GM19193 (cell line): ENCODE results near the gene FARS2.

ENCODE experiments used
- POLR2A ChIP-seq: IDR thresholded peaks from 4 replicates; pipeline ENCODE4 v1.6.1; 2011; ENCODE audit not compliant: insufficient read depth, insufficient read length; ENCODE audit errors: extremely low read depth

FARS2 gene

DNA sequence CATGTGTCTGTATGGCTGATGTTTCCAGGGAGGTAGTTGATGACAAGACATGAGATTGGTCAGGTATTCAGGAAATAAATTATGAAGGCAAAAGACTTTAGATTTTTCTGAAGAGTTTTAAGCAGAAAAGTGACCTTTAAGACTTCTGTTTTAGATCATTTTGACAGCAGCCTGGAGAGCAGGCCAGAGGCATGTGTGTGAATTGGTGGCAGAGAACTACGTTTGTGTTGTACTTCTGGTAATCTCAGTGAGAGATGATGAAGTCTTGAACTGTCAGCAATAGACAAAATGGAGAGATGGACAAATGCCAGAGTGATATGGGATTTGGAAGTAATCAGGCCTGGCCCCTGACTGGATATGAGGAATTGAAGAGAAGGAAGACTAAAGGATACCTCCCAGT lies 30.8 kb downstream of the FARS2 start:
- TF ChIP-seq POLR2A = no peak

GRCh38 chr6:5293692-5294091 lies 32.4 kb downstream of the FARS2 start:
- TF ChIP-seq POLR2A = no peak

GRCh38 chr6:5294392-5295211 lies 33.3 kb downstream of the FARS2 start:
- no peak for TF ChIP-seq POLR2A

- no peak for TF ChIP-seq POLR2A
Measured at GRCh38 chr6:5295623-5296022, 34.3 kb downstream of the FARS2 start.

DNA sequence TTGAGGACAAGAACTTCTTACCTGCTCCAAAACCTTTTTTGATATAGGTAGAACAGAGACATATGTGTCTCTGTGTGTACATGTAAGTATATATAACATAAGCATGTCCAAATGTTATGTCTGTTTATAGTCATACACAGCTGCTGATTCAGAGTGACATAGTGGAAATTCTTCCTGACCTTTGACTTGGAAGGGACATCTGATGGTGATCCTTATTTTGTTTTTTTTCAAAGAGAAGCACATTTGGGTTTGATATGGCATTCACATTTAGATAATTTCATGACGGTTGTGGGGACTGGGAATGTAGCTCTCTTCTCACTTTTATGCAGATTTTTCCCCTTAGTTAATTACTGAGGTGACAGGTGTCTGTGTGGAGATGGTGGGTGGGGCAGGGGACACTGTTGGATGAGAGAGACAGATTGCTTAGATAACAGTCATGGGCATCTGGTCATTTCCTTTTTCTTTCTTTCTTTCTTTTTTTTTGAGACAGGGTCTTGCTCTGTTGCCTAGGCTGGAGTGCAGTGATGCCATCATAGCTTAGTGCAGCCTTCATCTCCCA lies 39.0 kb downstream of the FARS2 start:
- TF ChIP-seq POLR2A = no peak

DNA sequence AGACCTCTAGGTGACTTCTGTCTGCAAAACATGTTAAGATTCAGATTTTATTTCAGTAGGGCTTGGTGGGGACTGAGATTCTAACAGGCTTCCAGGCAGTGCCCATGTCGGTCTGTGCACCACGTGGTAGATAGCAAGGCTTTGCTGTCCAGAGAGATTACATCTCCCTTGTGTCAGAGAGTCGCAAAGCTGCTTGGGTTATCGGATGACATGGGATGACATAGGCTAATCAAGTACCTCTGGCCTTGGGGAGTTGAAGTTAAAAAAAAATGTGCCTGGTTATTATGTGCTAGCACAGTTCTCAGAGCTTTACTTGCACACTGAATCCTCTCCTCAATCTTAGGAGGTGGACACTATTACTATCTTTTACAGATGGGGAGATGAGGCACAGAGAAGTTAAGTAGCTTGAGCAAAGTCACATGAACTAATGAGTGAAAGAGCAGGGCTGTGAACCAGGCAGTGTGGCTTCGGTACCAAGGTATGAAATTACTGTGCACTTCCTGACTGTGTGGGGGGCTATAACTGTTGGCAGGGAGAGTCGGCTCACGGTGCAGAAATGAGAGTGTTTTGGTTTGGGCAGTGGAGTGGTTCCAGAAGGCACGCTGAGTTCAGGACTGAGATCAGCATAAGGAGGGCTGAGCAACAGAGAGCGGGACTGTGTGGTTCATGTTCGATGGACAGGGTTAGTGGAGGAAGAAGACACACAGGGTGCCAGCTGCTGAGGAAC lies 41.1 kb downstream of the FARS2 start:
- TF ChIP-seq POLR2A = peak; percentile 22

GRCh38 chr6:5302995-5303622 lies 41.8 kb downstream of the FARS2 start:
- no peak for TF ChIP-seq POLR2A

DNA sequence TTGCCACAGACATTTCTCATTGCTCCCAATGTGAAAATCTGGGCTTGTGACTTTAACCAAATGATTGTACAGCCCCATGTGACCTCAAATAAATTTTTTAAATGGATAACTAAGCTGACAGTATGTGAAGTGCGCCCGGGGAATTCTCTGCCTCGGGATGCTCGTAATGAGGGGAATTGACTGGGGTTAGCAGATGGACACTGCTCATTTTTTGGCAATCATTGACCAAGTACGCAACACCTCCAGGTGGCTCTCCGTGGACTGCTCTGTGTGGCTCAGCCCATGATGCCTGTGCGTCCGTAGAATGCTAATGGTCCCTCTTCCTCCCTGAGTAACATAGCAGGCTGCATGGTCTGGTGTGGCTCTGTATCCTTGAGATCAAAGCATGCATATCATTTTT lies 42.4 kb downstream of the FARS2 start:
- TF ChIP-seq POLR2A = no peak

GRCh38 chr6:5305968-5306626 lies 44.8 kb downstream of the FARS2 start:
- no peak for TF ChIP-seq POLR2A

- no peak for TF ChIP-seq POLR2A
Measured at GRCh38 chr6:5307058-5307457, 45.7 kb downstream of the FARS2 start.

GRCh38 chr6:5308066-5308465 lies 46.8 kb downstream of the FARS2 start:
- no peak for TF ChIP-seq POLR2A

GRCh38 chr6:5314191-5314865 lies 53.0 kb downstream of the FARS2 start:
- TF ChIP-seq POLR2A = no peak

GRCh38 chr6:5315881-5316280 lies 54.6 kb downstream of the FARS2 start:
- no peak for TF ChIP-seq POLR2A

- no peak for TF ChIP-seq POLR2A
Measured at GRCh38 chr6:5316951-5317350, 55.6 kb downstream of the FARS2 start.

DNA sequence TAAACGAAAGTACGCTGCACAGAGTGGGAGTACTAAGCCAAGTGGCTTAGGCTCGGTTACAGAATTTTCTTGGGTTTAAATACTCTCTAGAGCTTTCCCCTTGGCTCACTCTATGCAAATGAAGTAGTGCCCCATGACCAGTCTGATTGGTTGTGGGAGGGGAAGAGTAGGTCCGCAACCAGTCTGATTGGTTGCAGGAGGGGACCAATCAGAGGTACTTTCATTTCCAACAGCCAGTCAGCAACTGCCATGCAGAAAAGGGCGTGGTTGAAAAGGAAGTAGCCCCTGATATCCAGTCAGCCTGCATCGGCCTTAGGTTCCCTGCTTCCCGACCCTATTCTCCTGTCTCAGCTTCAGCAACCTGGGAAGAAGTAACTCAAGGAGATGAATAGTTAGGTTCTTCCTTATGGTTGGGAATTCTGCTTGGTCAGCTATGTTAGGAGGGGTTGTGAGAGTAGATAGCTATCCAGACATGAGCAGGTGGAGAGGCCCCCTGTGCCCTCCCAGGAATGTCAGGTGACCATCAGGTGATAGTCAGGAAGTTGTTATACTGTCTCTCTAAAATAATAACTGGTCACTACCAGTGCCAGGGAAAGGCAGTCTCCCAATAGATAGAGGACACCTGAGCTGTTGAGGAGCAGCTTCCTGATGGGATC lies 57.4 kb downstream of the FARS2 start:
- no peak for TF ChIP-seq POLR2A

DNA sequence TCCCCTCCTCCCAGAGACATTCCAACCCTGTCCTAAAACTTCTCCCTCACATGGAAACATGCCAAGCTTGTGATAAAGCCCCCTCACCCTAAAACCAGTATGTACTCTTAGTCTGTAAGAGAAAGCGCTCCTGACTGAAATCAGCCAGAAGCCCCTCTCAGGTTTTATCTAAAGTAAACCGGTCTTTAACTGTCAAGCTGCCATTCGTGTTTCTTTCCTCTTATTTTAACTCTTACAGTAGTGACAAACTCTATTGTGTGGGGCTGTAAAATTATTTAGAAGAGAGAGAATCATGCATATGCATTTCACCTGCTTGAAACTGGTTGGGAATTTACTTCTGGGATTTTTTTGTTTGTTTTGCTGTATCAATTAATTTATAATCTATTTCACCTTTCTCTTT lies 62.7 kb downstream of the FARS2 start:
- no peak for TF ChIP-seq POLR2A
